ENCODE data around the gene THAP4.
A peak's percentile ranks its signal among the peaks of the same experiment; 100 is the strongest.

THAP4 gene, protein sequence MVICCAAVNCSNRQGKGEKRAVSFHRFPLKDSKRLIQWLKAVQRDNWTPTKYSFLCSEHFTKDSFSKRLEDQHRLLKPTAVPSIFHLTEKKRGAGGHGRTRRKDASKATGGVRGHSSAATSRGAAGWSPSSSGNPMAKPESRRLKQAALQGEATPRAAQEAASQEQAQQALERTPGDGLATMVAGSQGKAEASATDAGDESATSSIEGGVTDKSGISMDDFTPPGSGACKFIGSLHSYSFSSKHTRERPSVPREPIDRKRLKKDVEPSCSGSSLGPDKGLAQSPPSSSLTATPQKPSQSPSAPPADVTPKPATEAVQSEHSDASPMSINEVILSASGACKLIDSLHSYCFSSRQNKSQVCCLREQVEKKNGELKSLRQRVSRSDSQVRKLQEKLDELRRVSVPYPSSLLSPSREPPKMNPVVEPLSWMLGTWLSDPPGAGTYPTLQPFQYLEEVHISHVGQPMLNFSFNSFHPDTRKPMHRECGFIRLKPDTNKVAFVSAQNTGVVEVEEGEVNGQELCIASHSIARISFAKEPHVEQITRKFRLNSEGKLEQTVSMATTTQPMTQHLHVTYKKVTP

DNA sequence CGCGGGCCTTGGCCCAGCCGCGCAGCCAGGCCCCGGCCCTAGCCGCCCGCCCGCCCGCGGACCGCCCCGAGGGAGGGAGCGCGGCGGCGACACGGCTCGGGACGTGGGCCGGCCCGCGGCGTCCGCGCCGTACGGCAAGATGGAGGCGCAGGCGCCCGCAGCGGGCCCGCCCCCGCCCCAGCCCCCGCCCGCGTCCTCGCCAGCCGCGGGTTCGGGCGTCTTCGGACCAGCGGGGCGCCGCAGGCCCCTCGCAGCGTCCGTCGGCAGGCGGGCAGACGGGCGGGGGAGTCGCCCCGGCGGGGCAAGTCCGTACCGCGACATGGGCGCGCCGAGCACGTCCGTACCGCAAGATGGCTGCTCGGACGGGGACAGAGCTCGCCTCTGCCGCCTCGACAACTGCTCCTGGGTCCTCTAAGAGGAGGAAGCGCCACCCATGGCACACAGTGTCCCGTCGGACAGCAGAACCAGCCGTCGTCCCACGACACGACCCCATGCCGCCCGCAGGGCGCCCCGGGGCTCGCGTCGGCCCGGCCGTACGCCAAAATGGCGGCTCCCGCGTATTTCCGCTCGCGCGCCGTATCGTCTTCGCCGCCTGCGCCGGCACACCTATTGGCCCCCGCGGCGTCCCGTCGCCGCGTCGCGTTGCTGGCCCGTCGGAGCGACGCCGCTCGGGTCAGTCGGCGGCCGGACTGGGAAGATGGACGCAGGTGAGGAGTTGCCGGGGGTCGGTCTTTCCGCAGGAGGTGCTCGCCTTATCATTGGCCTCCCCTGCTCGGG lies at the start of gene THAP4, which contains the start of gene ATG4B:
THAP4 (minus strand) TSS at position 141 of the 777 bp plus-strand sequence. CDS start 141 bp downstream, outside the sequence.
ATG4B (plus strand) TSS at position 676 of the 777 bp plus-strand sequence; CDS start at position 698, 22 bp downstream.
- DNase-seq = peak; percentile 97

DNA sequence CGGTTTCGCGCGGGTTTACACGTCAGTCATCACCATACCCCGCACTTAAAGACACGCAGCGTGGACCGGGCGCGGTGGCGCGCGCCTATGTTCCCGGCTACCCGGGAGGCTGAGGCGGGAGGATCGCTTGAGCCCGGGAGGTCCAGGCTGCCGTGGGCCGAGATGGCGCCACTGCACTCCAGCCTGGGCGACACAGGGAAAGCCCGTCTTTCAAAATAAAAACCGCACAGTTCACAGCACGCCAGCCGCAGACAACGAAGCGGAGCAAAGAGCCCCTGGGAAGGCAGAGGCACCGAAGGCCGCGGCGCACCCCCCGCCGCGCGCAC lies 49.3 kb upstream of the THAP4 start:
- DNase-seq = no peak

DNA sequence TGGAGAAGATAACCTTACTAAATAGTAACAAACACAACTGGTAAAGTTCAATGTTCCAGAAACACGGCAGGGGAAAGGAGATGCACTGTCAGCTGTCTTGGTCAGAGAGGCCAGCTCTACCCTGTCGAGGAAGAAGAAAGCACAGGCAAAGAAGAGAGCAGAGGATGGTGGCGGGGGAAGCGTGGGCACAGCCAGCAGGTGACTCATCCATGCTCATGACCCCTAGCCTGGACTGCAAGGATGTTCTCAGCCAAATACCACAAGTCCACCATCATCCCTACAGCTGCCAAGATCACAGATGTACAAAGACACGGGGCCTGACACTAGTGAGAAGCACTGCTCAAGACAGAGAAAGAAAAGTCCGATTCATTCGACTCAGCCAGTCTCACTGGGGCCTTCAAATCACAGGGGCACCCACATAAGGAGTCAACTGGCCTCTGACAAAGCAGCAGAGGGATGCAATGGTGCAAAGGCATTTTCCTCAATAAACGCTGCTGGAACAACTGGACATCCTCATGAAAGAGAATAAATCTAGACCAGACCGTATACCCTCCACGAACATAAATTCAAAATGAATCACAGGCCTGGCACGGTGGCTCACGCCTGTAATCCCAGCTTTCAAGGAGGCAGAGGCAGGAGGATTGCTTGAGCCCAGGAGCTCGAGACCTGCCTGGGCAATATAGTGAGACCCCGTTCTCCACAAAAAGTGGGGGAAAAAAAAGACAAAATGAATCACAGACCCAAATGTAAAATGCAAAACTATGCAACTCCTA lies 44.1 kb upstream of the THAP4 start:
- no peak for DNase-seq

DNA sequence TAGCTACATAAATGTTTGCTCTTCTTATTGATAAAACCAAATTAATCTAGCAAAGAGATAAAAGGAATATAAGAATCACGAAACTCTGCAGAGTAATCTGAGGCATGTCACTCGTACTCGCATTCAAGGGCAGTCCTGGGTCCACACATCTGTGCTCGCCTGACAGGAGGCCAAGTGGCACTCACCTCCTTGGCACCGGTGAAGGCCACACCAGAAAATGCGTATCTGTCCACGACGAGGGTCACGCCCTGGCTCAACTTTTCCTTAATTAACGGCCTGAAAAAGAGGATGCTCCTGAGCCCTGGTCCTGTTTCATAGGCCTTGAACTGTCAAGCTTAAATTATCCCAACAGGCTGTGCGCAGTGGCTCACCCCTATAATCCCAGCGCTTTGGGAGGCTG lies 43.1 kb upstream of the THAP4 start:
- no peak for DNase-seq

DNA sequence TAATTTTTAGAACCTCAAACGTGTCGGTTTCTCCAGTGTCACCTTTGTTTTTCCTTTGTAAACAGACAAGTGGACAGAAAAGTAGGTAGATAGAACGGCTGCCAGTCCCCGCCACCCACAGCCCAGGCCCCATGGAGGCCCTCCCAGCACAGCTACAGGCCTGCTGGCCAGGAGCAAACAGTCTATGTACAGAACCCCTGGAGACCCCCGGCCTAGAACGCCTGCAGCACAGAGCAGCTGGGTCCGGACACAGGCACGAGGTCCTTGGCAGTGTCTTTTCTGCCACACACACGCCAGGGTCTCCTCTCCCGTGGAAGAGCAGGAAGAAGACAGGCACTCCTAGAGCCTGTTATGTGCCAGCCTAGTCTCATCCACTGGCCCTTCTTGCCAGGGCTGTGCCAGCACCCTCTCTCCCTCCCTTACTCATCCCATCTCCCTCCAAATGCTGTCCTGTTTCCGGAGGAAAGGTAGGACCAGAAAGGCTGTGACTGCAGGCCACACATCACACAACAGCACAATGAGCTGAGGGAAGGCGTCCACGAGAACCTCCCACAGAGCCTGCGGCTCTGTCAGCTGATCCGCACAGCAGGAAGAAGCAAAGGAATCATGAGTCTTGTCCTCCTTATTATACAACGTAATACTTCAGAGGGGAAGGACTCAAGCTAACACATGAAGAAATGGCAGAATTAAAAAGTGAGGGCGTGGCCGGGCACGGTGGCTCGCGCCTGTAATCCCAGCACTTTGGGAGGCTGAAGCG lies 42.0 kb upstream of the THAP4 start:
- DNase-seq = no peak

DNA sequence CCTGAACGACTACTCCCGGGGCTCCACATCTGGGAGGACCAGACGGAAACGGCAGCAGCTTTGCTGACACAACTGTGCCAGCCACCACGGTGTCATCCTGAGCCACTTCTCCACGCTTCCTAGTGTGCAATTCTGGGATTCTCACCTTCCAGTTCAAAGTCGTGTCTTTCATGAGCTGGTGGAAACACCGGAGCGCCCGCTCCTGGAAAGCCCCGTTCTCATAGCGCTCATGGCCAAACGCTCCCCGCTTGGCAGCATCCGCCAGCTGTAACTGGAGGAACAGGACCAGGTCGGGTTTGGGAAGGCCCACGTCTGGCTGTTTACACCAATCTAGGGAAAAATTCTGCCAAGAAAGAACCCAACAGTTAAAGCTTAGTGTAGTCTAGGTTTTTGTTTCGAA lies 41.3 kb upstream of the THAP4 start:
- no peak for DNase-seq

DNA sequence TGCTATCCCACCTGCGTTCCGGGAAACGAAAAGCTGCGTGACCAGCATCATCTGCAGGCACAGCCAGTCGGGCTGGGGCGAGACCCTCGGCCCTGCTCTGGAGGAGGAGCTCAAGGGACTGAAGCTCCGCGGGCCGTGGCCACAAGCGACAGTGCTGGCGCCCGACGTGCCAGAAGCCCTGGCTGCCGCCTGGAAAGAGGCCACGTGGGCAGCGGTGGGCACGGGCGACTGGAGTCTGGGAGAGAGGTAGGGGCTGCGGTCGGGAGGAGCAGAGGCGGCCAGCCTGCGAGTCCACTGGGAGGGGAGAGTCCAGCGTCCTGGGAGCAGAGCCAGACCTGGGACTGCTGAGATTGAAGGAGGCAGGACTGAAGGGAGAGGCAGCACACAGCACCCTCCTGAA lies 40.4 kb upstream of the THAP4 start:
- DNase-seq = no peak

DNA sequence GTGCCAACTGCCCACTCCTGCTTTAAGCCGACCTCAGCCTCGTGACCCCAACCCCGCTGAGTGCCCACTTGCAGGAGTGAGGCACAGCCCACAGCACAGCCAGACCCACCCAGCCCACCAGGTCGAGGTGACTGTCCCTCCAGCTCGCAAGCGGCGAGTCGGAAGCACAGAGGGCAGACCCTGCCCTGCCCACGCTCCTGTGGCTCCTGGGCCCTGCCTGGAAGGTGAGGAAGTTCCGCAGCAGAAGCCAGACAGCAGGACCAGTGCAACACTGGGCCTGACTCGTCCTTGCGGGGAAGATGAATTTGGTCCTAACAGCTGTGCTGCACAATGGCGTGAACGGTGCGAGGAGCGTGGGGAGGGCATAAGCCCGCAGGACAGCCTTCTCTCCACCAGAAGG lies 39.7 kb upstream of the THAP4 start:
- DNase-seq = no peak

DNA sequence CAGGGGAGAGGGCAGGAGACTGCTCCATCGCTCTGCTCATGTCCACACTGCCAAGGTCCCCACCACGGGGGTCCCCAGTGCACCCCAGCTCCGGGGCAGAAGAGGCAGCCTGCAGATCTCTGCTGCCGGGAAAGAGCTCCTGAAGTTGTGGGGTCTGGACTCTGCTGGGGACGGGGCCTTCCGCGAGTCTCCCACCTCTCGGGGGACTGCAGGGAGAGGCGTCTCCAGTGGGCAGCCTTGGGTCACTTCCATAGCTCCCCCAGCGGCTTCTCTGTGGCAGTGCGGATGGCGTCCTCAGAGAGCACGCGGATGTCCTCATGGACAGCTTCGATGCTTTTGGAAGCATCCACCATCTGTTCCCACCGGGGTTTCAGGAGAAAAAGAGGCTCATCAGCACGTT lies 38.9 kb upstream of the THAP4 start:
- DNase-seq = no peak

DNA sequence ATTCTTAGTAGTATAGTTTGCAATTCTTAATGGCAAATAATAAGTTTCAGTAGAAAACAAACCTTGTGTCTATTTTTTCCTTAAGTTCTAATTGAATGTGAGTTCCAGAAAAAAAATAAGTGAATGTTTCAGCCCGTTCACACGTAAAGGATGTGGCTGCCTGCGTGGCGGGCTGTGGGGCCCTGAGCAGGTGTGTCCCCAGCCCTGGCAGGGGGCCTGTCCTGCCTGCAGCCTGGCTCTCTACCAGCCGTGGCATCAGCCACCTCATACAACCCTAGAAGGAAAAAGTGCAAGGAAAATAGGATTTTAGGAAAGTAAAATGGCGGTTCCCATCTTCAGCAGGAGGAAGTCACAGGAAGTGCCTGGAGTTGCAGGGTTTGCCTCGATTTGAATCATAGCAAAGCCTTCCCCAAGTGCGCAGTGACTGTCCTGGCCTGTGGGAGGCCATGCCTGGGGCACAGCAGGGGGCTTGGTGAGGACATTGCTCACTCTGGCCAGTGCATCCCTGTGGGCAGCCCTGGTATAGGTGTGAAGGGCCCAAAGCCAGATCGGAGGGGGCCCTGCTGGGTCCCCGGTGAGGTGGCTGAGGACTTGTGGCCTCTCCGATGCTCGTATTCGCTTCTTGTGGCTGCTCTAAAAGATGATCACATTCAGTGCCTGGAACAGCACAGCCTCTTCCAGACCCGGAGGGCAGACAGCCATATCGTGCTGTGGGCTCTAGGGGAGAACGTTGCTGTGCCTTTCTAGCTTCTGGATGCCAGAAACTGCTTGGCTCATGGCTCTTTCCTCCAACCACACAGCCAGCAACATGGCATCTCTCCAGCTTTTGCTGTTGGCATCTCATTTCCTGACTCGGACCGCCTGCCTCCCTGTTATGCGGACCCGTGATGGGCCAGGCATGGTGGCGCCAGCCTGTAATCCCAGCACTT lies 37.1 kb upstream of the THAP4 start:
- peak; percentile 81 for DNase-seq

DNA sequence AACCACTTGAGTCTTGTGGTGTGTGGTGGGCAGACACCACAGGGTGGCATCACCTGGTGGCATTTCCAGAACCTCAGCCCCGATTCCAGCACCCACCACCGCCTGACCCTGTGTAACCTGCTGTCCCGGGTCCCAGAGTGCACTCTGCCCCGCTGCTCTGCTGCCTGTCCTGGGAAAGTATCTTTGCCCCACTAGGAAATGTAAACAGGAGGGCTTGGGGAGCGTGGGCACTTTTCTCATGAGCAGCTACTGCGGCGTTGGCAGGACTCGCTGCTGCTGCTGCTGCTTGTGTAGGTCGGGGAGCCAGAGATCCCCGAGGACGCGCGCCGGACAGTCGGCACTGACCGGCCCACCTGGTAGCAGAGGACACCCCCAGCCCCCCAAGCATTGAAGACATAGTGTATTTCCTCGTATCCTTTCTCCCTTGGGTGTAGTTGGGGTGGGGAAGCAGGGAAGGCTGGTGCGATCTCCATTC lies 36.3 kb upstream of the THAP4 start:
- no peak for DNase-seq

DNA sequence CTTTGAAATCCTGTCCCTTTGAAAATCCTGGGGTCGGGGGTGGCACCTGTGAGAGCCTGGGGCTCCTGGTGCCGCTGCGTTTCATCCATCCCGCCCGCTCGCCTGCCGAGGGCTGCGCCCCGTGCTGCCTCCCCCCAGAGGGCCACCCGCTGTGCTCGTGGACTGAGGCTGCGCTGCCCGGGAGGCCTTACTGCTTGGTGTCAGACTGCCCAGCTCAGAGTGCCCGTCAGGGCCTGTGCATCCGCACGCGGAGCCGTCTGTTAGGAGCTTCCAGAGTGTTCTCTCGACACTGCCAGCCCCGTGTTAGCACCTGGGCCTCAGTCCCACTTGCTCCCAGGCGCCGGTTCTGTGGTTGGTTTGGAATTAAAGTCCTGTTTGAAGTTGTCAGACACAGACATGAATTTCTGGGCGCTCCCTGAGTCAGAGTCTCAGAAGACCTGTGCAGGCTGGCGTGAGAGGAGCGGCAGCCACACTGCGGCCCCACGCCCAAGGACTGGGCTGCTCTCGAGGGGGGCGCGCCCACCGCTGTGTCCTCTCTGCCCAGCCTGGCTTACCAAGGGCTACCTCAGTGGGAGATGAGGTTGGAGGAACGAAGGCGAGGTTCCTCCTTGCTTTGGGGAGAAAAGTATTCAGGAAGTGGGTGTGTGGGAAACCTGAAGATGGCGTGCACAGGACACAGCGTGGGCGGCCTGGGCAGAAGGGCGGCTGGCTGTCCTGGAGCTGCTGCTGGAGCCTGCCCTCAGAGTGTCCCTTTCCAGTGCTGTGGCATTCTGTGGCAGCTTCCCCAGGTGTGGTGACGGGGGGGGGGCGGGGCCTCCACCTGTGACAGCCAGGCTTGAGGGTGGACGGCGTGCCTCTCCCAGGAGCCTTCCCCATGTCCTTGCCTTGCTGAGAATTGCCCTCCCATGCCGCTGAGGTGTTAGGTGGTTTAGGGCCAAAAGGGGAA lies 35.6 kb upstream of the THAP4 start:
- no peak for DNase-seq

DNA sequence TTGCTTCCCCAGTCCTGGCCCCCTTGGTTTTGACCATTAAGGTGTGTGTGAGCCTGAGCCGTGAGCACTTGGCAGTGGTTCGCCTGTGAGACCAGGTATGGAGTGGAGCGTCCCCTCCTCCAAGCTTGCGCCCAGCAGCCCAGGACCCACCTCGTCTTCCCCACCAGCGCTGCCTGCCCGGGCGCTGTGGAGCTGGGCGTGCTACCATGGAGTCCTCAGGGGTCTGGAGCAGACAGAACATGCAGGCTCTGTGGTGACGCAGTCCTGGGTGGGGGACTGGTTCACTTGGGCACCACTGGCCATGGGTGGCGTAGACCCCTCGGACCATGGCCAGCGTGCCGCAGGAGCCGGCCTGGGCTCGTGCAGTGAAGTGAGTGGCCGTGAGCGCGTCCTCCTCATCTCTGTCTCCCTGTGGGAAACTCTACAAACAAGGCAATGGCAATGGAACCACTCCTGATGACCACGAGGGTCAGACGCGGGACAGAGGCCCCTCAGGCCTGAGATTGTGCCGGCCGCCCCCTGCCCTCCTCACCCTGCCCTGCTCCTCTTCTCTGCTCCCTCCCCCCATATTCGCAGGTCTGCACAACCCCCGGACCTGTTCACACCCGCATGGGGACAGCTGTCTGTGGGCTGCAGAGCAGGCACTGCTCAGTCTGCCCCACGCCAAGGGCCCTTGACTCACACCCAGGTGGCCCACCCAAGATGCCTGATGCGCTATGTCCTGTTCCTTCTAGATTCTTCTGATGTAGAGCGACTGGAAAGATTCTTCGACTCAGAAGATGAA lies 34.7 kb upstream of the THAP4 start:
- no peak for DNase-seq

DNA sequence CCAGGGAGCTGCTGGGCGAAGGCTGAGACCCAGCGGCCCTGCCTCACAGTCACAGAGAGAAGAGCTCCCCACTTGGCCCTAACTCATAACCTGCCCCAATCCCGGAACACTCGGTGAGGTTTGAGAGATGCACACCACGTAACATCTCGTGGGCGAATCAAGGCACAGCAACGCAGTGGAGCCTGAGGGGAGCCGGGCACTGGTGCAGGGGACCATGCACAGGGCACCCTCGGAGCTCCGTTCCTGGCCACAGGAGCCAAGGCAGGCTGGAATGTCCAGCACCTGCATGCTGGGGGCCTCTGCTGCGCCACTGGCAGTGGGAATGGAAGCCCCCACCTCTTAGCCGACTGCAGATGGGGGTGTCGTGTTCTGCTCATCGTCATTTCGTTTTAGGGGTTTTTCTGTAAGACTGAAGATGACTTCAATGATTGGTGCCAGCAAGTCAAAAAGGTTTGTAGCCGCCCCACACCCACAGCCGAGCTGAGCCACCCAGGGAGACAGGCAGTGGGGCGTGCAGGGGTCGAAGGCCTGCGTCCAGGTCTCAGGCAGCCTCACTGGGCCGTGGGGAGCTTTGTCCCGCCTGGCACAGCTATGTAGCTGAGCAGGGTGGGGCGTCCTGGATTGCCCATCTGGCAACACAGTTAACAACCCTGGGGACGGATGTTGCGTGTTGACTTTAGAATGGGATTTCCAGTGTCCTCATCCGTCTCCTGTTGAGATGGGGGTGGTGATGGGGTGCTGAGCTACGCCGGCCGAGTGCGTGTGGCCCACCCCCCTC lies 33.6 kb upstream of the THAP4 start:
- no peak for DNase-seq

DNA sequence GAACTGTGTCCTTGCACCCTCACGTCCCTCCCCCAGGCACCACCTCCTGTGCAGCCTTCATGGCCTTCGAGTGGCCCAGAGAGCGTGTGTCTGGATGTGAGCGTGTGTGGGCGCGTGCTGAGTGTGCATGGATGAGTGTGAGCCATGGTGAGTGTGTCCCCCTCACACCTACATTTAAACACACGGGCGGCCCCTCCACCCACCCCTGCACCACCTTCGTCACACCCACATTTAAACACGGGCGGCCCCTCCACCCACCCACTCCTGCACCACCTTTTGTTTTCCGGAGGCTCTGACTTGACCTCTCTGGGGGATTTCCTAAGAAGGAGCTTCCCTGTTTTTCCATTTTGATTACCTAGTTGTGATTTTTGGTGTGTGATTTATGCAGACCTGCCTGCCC lies 31.9 kb upstream of the THAP4 start:
- no peak for DNase-seq

DNA sequence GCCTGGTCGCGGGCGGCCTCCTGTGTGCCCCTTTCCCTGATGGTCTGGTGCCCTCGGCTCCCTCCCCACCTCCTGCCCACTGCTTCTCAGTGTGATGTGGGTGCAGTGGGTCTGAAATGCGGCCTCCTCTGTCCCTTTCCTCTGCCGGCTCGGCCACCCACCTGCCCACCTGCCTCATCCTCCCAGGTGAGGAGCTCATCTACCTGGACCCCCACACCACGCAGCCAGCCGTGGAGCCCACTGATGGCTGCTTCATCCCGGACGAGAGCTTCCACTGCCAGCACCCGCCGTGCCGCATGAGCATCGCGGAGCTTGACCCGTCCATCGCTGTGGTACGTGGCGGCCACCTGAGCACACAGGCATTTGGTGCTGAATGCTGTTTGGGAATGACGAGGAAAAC lies 31.4 kb upstream of the THAP4 start:
- DNase-seq = no peak

DNA sequence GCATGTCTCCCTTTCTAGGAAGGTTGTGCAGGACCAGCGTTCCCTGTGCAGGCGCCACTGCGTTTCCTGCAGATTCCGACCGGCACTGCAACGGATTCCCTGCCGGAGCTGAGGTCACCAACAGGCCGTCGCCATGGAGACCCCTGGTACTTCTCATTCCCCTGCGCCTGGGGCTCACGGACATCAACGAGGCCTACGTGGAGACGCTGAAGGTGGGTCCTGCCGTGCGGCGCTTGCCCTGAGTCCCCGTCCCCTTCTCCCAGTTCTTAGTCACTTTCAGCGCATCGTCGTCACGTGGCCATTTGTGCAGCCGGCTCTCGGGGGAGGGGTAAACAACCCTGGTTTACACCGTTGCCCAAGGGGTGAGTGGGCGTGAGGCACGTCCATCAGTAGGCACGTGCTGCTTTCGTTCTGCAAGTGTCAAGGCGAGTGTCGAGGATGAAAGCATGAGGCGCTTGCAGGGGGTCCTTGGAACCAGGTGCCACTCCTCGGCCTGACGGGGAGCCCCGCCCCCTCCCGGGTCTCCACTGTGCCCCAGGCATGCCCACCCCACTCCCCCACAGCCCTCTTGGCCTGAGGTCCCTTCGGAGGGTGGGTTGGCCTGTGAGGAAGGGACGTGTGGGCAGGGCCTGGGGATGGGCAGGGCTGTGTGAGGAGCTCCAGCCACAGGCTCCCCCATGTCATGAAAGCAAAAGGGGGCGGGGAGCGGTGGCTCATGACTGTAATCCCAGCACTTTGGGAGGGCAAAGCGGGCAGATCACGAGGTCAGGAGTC lies 29.9 kb upstream of the THAP4 start:
- no peak for DNase-seq
